ENCODE measurements around the gene HHAT. TPM values are rescaled to one million over a fixed set of nuclear protein-coding genes. Genes with fewer than 3 reads are reported as not detected.
"Not testable (repeated sequence)": the region's sequence is repeated elsewhere in the genome, so short reads cannot be mapped to it uniquely, and the experiment has no call there.

The HHAT gene
- total RNA-seq, 2 experiments from 2014 or later: 3.6 to 3.9 TPM

GRCh38 chr1:210652329-210652954, 323.7 kb downstream of the HHAT start:
- CTCF ChIA-PET: no interaction called here
- DNase-seq: no peak
- Mint-ChIP-seq H3K27ac (no peak overlapping the region), H3K27me3 (ENCODE audit: low read depth) (no peaks in the 10 kb centered on the region), H3K36me3 (ENCODE audit: low read depth) (no peaks in the 10 kb centered on the region), H3K4me1 (ENCODE audit: low read depth) (no peaks in the 10 kb centered on the region), H3K9me3 (no peaks in the 10 kb centered on the region), H3K4me3 (no peak overlapping the region)
- intact Hi-C loops (cut with micrococcal nuclease): no loop called here

GRCh38 chr1:210653771-210654170, 325.1 kb downstream of the HHAT start:
- DNase-seq: no peak
- no peaks in the 10 kb centered on the region for H3K4me1 Mint-ChIP-seq (ENCODE audit: low read depth)
- CTCF ChIA-PET: interaction anchor here (1.1 kb wide), 1 partner anchor 206 kb away, joined by 3 read pairs; no protein-coding TSS in a partner anchor
- H3K36me3 Mint-ChIP-seq (ENCODE audit: low read depth): no peaks in the 10 kb centered on the region
- no peaks in the 10 kb centered on the region for H3K9me3 Mint-ChIP-seq
- intact Hi-C loops (cut with micrococcal nuclease): no loop called here
- H3K4me3 Mint-ChIP-seq: no peak overlapping the region
- no peak overlapping the region for H3K27ac Mint-ChIP-seq
- no peaks in the 10 kb centered on the region for H3K27me3 Mint-ChIP-seq (ENCODE audit: low read depth)

GRCh38 chr1:210654176-210654981, 325.7 kb downstream of the HHAT start:
- Mint-ChIP-seq H3K9me3 (no peaks in the 10 kb centered on the region), H3K4me1 (ENCODE audit: low read depth) (no peaks in the 10 kb centered on the region), H3K27ac (no peak overlapping the region), H3K36me3 (ENCODE audit: low read depth) (no peaks in the 10 kb centered on the region), H3K27me3 (ENCODE audit: low read depth) (no peaks in the 10 kb centered on the region), H3K4me3 (no peak overlapping the region)
- DNase-seq: peak; percentile 35
- intact Hi-C loops (cut with micrococcal nuclease): no loop called here
- CTCF ChIA-PET: interaction anchor here (1.1 kb wide), 1 partner anchor 207 kb away, joined by 3 read pairs; no protein-coding TSS in a partner anchor

- no peak for DNase-seq
- intact Hi-C loops (cut with micrococcal nuclease): no loop called here
- Mint-ChIP-seq H3K9me3 (no peaks in the 10 kb centered on the region), H3K4me3 (no peak overlapping the region), H3K4me1 (ENCODE audit: low read depth) (no peaks in the 10 kb centered on the region), H3K27me3 (ENCODE audit: low read depth) (no peaks in the 10 kb centered on the region), H3K27ac (no peak overlapping the region), H3K36me3 (ENCODE audit: low read depth) (no peaks in the 10 kb centered on the region)
- CTCF ChIA-PET: no interaction called here
These were observed 326.8 kb downstream of the HHAT start for GRCh38 chr1:210655511-210655910.

GRCh38 chr1:210657806-210658205, 329.1 kb downstream of the HHAT start:
- Mint-ChIP-seq H3K9me3 (no peaks in the 10 kb centered on the region), H3K4me1 (ENCODE audit: low read depth) (no peaks in the 10 kb centered on the region), H3K36me3 (ENCODE audit: low read depth) (no peaks in the 10 kb centered on the region), H3K27ac (no peak overlapping the region), H3K4me3 (no peak overlapping the region), H3K27me3 (ENCODE audit: low read depth) (no peaks in the 10 kb centered on the region)
- no peak for DNase-seq
- intact Hi-C loops (cut with micrococcal nuclease): no loop called here
- CTCF ChIA-PET: no interaction called here

- H3K27ac Mint-ChIP-seq; H3K4me3 Mint-ChIP-seq; H3K36me3 Mint-ChIP-seq (ENCODE audit: low read depth); CTCF ChIA-PET; intact Hi-C loops (cut with micrococcal nuclease); DNase-seq; H3K27me3 Mint-ChIP-seq (ENCODE audit: low read depth); H3K4me1 Mint-ChIP-seq (ENCODE audit: low read depth); H3K9me3 Mint-ChIP-seq: not testable (repeated sequence)
These were observed 332.8 kb downstream of the HHAT start for GRCh38 chr1:210661520-210661919.

GRCh38 chr1:210662291-210663050, 333.8 kb downstream of the HHAT start:
- Mint-ChIP-seq H3K36me3 (ENCODE audit: low read depth) (no peaks in the 10 kb centered on the region), H3K4me1 (ENCODE audit: low read depth) (peaks cover 4% of the 10 kb centered on the region), H3K27ac (no peak overlapping the region), H3K4me3 (no peak overlapping the region), H3K27me3 (ENCODE audit: low read depth) (no peaks in the 10 kb centered on the region), H3K9me3 (no peaks in the 10 kb centered on the region)
- intact Hi-C loops (cut with micrococcal nuclease): no loop called here
- DNase-seq: no peak
- CTCF ChIA-PET: no interaction called here

- CTCF ChIA-PET: no interaction called here
- no peak for DNase-seq
- Mint-ChIP-seq H3K27ac (no peak overlapping the region), H3K36me3 (ENCODE audit: low read depth) (peaks cover 2% of the 10 kb centered on the region), H3K27me3 (ENCODE audit: low read depth) (no peaks in the 10 kb centered on the region), H3K4me1 (ENCODE audit: low read depth) (peaks cover 4% of the 10 kb centered on the region), H3K9me3 (no peaks in the 10 kb centered on the region), H3K4me3 (no peak overlapping the region)
- intact Hi-C loops (cut with micrococcal nuclease): no loop called here
These were observed 335.2 kb downstream of the HHAT start for GRCh38 chr1:210663730-210664573.

- Mint-ChIP-seq H3K4me1 (ENCODE audit: low read depth) (no peaks in the 10 kb centered on the region), H3K27ac (no peak overlapping the region), H3K9me3 (no peaks in the 10 kb centered on the region), H3K27me3 (ENCODE audit: low read depth) (no peaks in the 10 kb centered on the region), H3K36me3 (ENCODE audit: low read depth) (peaks cover 2% of the 10 kb centered on the region), H3K4me3 (no peak overlapping the region)
- CTCF ChIA-PET: no interaction called here
- DNase-seq: no peak
- intact Hi-C loops (cut with micrococcal nuclease): no loop called here
These were observed 341.2 kb downstream of the HHAT start for GRCh38 chr1:210669951-210670350.

GRCh38 chr1:210674151-210674550, 345.4 kb downstream of the HHAT start:
- intact Hi-C loops (cut with micrococcal nuclease): no loop called here
- H3K36me3 Mint-ChIP-seq (ENCODE audit: low read depth): no peaks in the 10 kb centered on the region
- no peak for DNase-seq
- H3K27ac Mint-ChIP-seq: no peak overlapping the region
- no peaks in the 10 kb centered on the region for H3K9me3 Mint-ChIP-seq
- CTCF ChIA-PET: no interaction called here
- no peak overlapping the region for H3K4me3 Mint-ChIP-seq
- H3K4me1 Mint-ChIP-seq (ENCODE audit: low read depth): no peaks in the 10 kb centered on the region
- H3K27me3 Mint-ChIP-seq (ENCODE audit: low read depth): no peaks in the 10 kb centered on the region

GRCh38 chr1:210676539-210676938, 347.8 kb downstream of the HHAT start:
- no peaks in the 10 kb centered on the region for H3K4me1 Mint-ChIP-seq (ENCODE audit: low read depth)
- no peaks in the 10 kb centered on the region for H3K27me3 Mint-ChIP-seq (ENCODE audit: low read depth)
- no peaks in the 10 kb centered on the region for H3K36me3 Mint-ChIP-seq (ENCODE audit: low read depth)
- intact Hi-C loops (cut with micrococcal nuclease): no loop called here
- no peak for DNase-seq
- no peak overlapping the region for H3K27ac Mint-ChIP-seq
- no peak overlapping the region for H3K4me3 Mint-ChIP-seq
- CTCF ChIA-PET: no interaction called here
- H3K9me3 Mint-ChIP-seq: no peaks in the 10 kb centered on the region

- Mint-ChIP-seq H3K4me3 (no peak overlapping the region), H3K27ac (no peak overlapping the region), H3K4me1 (ENCODE audit: low read depth) (no peaks in the 10 kb centered on the region), H3K36me3 (ENCODE audit: low read depth) (no peaks in the 10 kb centered on the region), H3K27me3 (ENCODE audit: low read depth) (no peaks in the 10 kb centered on the region), H3K9me3 (no peaks in the 10 kb centered on the region)
- intact Hi-C loops (cut with micrococcal nuclease): no loop called here
- no peak for DNase-seq
- CTCF ChIA-PET: no interaction called here
These were observed 348.8 kb downstream of the HHAT start for GRCh38 chr1:210677533-210677932.
